Occipital lobe (tissue), 2 donors: ENCODE measurements around the gene LY6G5C. TPM values are rescaled to one million over a fixed set of nuclear protein-coding genes. Genes with fewer than 3 reads are reported as not detected.

Experiments
- DNase-seq: peaks from one replicate; lab custom pipeline; 2025; lab: John Stamatoyannopoulos, UW
- total RNA-seq: library from RNA; depleted of rRNA; stranded (reverse); fragments of >200 nt; gene quantifications from one replicate; pipeline ENCODE4 v1.2.3, GENCODE V29; 2014

Gene LY6G5C
- total RNA-seq, 1 donor from 2014 or later: 3.1 TPM

- DNase-seq: no peak
Observed at GRCh38 chr6:31642798-31643570, 37.9 kb downstream of the LY6G5C start.

GRCh38 chr6:31641370-31641769 is 39.5 kb downstream of the LY6G5C start:
- no peak for DNase-seq

GRCh38 chr6:31640612-31641011 is 40.3 kb downstream of the LY6G5C start:
- DNase-seq: no peak

GRCh38 chr6:31639449-31639861 is 41.4 kb downstream of the LY6G5C start:
- no peak for DNase-seq

GRCh38 chr6:31639043-31639442 is 41.8 kb downstream of the LY6G5C start:
- no peak for DNase-seq

GRCh38 chr6:31636698-31637596 is 43.9 kb downstream of the LY6G5C start:
- DNase-seq: no peak

GRCh38 chr6:31634969-31635575 is 45.8 kb downstream of the LY6G5C start:
- no peak for DNase-seq

- no peak for DNase-seq
Observed at GRCh38 chr6:31634131-31634530, 46.7 kb downstream of the LY6G5C start.

GRCh38 chr6:31633447-31633846 is 47.4 kb downstream of the LY6G5C start:
- DNase-seq: no peak

- no peak for DNase-seq
Observed at GRCh38 chr6:31632279-31632946, 48.5 kb downstream of the LY6G5C start.

GRCh38 chr6:31631681-31632278 is 49.1 kb downstream of the LY6G5C start:
- no peak for DNase-seq

GRCh38 chr6:31631209-31631608 is 49.7 kb downstream of the LY6G5C start:
- DNase-seq: no peak

- no peak for DNase-seq
Observed at GRCh38 chr6:31630177-31630934, 50.5 kb downstream of the LY6G5C start.

- DNase-seq: no peak
Observed at GRCh38 chr6:31629014-31629413, 51.9 kb downstream of the LY6G5C start.

- DNase-seq: no peak
Observed at GRCh38 chr6:31627690-31628287, 53.1 kb downstream of the LY6G5C start.

GRCh38 chr6:31626952-31627351 is 53.9 kb downstream of the LY6G5C start:
- DNase-seq: no peak
